Measurements from ENCODE around the gene SFRP2. TPM values are rescaled to one million over a fixed set of nuclear protein-coding genes. Genes with fewer than 3 reads are reported as not detected.

The SFRP2 gene
- total and polyA plus RNA-seq, 2 donors (not counting 1 experiment from before 2014, with no cell fraction given): not detected

DNA sequence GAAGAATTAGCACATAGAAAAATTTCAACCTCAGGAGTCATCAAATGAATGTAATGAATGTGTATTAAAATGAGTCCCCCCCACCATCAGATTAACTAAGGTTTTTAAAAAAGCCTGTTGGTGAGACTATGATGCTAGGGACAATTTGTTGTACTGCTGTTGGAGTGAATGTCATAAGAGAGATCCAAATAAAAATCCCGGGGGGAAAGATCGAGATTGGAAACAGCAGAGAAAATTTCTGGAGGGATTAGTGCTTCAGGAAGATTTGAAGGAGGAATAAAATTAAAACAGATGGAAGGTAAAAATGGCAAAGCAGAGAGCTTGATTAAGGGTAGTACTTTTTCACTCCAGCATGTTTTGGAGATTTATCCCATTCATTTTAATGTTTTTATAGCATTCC is 25.9 kb upstream of the SFRP2 start:
- Histone ChIP-seq H3K36me3 (replicated peaks in 1 of 2; ENCODE audit: control extremely low read depth in 1 of 2, control insufficient read depth in 1 of 2, extremely low read depth in 1 of 2, insufficient read depth in 2 of 2, low read length in 1 of 2) (no peaks in the 10 kb centered on the region), H3K27ac (ENCODE audit: low read length in 2 of 2) (no peak overlapping the region), H3K79me2 (ENCODE audit: control insufficient read depth, insufficient read depth, low read length) (no peaks in the 10 kb centered on the region), H3K27me3 (replicated peaks in 1 of 4; ENCODE audit: control extremely low read depth in 1 of 4, control insufficient read depth in 3 of 4, insufficient read depth in 4 of 4, low read length in 3 of 4) (peaks cover 0 to 19% (median 4%) of the 10 kb centered on the region in 4 experiments), H3K9ac (ENCODE audit: low read length) (no peak overlapping the region), H3K4me2 (replicated peaks; ENCODE audit: low read depth, low read length, poor library complexity, severe bottlenecking) (no peak overlapping the region), H3K9me3 (ENCODE audit: control extremely low read depth in 1 of 3, control insufficient read depth in 2 of 3, insufficient read depth in 1 of 3, low read length in 2 of 3) (no peaks in the 10 kb centered on the region), H3K4me1 (ENCODE audit: control insufficient read depth in 2 of 2, insufficient read depth in 2 of 2, low read length in 2 of 2) (no peaks in the 10 kb centered on the region), H4K20me1 (ENCODE audit: control insufficient read depth, insufficient read depth, low read length, poor library complexity, severe bottlenecking) (no peaks in the 10 kb centered on the region), H3K4me3 (ENCODE audit: control extremely low read depth in 1 of 5, extremely low read depth in 1 of 5, insufficient read depth in 1 of 5, low read depth in 2 of 5, low read length in 4 of 5) (no peak overlapping the region), H2AFZ (ENCODE audit: insufficient read depth, low read depth, low read length, poor library complexity, severe bottlenecking) (no peak overlapping the region)
- ATAC-seq (ENCODE audit: low read depth) (no peak), DNase-seq (no peak)
- intact Hi-C loops (cut with micrococcal nuclease): no loop called here
- TF ChIP-seq EZH2 (IDR thresholded peaks at IDR 0.05; ENCODE audit: borderline replicate concordance, insufficient read depth, low read depth, low read length, poor library complexity, severe bottlenecking): no peak
- TF ChIP-seq, protein P1, sequence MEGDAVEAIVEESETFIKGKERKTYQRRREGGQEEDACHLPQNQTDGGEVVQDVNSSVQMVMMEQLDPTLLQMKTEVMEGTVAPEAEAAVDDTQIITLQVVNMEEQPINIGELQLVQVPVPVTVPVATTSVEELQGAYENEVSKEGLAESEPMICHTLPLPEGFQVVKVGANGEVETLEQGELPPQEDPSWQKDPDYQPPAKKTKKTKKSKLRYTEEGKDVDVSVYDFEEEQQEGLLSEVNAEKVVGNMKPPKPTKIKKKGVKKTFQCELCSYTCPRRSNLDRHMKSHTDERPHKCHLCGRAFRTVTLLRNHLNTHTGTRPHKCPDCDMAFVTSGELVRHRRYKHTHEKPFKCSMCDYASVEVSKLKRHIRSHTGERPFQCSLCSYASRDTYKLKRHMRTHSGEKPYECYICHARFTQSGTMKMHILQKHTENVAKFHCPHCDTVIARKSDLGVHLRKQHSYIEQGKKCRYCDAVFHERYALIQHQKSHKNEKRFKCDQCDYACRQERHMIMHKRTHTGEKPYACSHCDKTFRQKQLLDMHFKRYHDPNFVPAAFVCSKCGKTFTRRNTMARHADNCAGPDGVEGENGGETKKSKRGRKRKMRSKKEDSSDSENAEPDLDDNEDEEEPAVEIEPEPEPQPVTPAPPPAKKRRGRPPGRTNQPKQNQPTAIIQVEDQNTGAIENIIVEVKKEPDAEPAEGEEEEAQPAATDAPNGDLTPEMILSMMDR (IDR thresholded peaks at IDR 0.05): no peak
- Mint-ChIP-seq H3K4me3 (no peak overlapping the region), H3K4me1 (no peaks in the 10 kb centered on the region), H3K27me3 (peaks cover 49% of the 10 kb centered on the region), H3K27ac (no peak overlapping the region), H3K9me3 (ENCODE audit: insufficient read depth) (no peaks in the 10 kb centered on the region)
- WGBS (ENCODE audit: insufficient coverage): no CpG with 5 or more reads among the region's 2 CpGs
- ChIA-PET CTCF (no interaction called here), POLR2A (no interaction called here)

DNA sequence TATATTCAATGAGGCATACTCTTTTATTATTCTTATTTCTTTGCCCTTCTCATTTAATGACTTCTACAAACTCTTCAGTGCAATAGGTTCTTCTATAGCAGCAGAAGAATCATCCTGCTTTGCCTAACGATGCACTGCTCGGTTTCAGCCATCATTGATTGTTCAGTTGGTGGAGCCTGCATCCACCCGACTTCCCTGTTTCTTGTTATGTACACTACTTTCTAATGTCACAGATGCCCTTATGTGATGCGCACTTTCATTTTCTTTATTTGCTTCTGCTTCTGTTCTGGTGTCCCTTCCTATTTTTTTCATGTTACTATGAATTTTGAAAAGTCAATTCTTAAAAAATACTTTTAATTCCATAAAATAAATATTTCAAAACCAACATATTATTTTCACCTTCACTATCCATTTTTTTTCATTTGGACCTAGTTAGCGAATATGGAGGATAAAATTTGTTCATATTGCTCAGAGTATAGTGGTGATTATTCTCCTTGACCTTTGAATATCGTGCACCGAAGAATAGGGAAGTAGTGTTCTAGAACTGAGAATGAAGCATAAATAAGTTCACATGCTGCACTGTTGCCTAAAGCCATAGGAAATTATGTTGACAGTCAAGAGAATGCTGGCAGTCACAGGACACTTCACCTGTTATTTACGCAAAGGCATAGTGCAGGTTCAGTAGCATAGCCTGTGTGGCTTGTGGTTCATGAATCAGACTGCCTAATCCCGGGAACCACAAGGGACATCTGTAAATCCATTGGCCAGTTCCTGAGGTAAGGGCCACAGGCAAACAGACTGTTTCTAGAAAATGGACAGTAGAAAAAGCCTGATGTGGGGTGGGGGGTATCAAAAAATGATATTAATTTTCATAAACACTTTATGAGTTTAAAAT is 21.3 kb upstream of the SFRP2 start:
- POLR2A ChIA-PET: no interaction called here
- intact Hi-C loops (cut with micrococcal nuclease): no loop called here

More for the DNA sequence above, 21.3 kb upstream of the SFRP2 start:
- Histone ChIP-seq H3K4me1 (ENCODE audit: control insufficient read depth in 2 of 2, insufficient read depth in 2 of 2, low read length in 2 of 2) (no peaks in the 10 kb centered on the region), H3K9ac (ENCODE audit: low read length) (no peak overlapping the region), H3K4me2 (replicated peaks; ENCODE audit: low read depth, low read length, poor library complexity, severe bottlenecking) (no peak overlapping the region), H3K79me2 (ENCODE audit: control insufficient read depth, insufficient read depth, low read length) (no peaks in the 10 kb centered on the region), H3K4me3 (ENCODE audit: control extremely low read depth in 1 of 5, extremely low read depth in 1 of 5, insufficient read depth in 1 of 5, low read depth in 2 of 5, low read length in 4 of 5) (no peak overlapping the region), H4K20me1 (ENCODE audit: control insufficient read depth, insufficient read depth, low read length, poor library complexity, severe bottlenecking) (no peaks in the 10 kb centered on the region), H3K9me3 (ENCODE audit: control extremely low read depth in 1 of 3, control insufficient read depth in 2 of 3, insufficient read depth in 1 of 3, low read length in 2 of 3) (peaks cover 0 to 11% (median 0%) of the 10 kb centered on the region in 3 donors), H3K27me3 (replicated peaks in 1 of 4; ENCODE audit: control extremely low read depth in 1 of 4, control insufficient read depth in 3 of 4, insufficient read depth in 4 of 4, low read length in 3 of 4) (peaks cover 0 to 8% (median 0%) of the 10 kb centered on the region in 4 experiments), H2AFZ (ENCODE audit: insufficient read depth, low read depth, low read length, poor library complexity, severe bottlenecking) (no peak overlapping the region), H3K36me3 (replicated peaks in 1 of 2; ENCODE audit: control extremely low read depth in 1 of 2, control insufficient read depth in 1 of 2, extremely low read depth in 1 of 2, insufficient read depth in 2 of 2, low read length in 1 of 2) (no peaks in the 10 kb centered on the region), H3K27ac (ENCODE audit: low read length in 2 of 2) (no peak overlapping the region)
- DNase-seq (no peak), ATAC-seq (ENCODE audit: low read depth) (peak; percentile 43)
- CTCF ChIA-PET: no interaction called here
- Mint-ChIP-seq H3K9me3 (ENCODE audit: insufficient read depth) (no peaks in the 10 kb centered on the region), H3K4me1 (peaks cover 2% of the 10 kb centered on the region), H3K27me3 (peaks cover 23% of the 10 kb centered on the region), H3K27ac (peak overlapping the region; percentile 42), H3K4me3 (no peak overlapping the region)
- WGBS (ENCODE audit: insufficient coverage): 89% methylated on average over 7 of the region's 9 CpGs
- TF ChIP-seq, protein P1 (IDR thresholded peaks at IDR 0.05): no peak
- TF ChIP-seq EZH2 (IDR thresholded peaks at IDR 0.05; ENCODE audit: borderline replicate concordance, insufficient read depth, low read depth, low read length, poor library complexity, severe bottlenecking): no peak
